ENCODE results near the gene EHMT1.

GRCh38 chr9:137724818-137725240 lies 106.0 kb downstream of the EHMT1 start:
- TF ChIP-seq, protein P1, sequence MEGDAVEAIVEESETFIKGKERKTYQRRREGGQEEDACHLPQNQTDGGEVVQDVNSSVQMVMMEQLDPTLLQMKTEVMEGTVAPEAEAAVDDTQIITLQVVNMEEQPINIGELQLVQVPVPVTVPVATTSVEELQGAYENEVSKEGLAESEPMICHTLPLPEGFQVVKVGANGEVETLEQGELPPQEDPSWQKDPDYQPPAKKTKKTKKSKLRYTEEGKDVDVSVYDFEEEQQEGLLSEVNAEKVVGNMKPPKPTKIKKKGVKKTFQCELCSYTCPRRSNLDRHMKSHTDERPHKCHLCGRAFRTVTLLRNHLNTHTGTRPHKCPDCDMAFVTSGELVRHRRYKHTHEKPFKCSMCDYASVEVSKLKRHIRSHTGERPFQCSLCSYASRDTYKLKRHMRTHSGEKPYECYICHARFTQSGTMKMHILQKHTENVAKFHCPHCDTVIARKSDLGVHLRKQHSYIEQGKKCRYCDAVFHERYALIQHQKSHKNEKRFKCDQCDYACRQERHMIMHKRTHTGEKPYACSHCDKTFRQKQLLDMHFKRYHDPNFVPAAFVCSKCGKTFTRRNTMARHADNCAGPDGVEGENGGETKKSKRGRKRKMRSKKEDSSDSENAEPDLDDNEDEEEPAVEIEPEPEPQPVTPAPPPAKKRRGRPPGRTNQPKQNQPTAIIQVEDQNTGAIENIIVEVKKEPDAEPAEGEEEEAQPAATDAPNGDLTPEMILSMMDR (IDR thresholded peaks at IDR 0.05; ENCODE audit: insufficient read depth, low read depth, low read length): no peak
- TF ChIP-seq EZH2 (IDR thresholded peaks at IDR 0.05; ENCODE audit: insufficient read depth, low read length): no peak

Data from astrocyte (in vitro differentiated cells and primary cell).